ENCODE results near the gene BCL11B.

BCL11B gene

DNA sequence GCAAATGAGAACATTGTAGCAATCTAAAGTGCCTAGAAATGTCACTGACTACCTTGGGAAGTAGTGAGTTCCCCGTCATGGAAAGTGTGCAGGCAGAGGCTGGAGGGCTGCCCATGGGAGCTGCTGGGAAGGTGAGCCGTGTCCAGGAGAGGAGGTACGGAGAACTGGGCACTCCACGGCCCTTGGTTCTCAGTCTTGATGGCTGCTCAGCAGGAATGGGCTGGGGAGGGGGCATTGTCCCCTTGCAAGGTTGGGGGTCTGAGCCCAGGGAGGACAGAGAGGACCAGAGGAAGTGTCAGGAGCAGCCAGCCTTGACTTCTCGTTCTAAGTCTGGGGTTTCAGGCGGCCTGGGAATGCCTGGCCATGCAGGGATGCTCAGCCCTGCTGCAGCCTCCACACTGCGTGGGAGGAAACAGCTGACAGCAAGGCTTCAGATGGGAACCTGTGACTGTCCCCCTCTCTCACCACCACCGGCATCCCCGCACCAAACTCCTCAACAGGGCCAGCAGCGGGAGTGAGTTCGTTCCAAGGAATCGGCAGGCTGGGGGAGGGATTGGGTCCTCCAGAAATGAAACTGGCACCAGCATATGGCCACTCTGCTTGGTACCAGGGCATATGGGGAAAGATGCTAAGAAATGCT, 140.2 kb downstream of the BCL11B start:
- DNase-seq, result no peak

DNA sequence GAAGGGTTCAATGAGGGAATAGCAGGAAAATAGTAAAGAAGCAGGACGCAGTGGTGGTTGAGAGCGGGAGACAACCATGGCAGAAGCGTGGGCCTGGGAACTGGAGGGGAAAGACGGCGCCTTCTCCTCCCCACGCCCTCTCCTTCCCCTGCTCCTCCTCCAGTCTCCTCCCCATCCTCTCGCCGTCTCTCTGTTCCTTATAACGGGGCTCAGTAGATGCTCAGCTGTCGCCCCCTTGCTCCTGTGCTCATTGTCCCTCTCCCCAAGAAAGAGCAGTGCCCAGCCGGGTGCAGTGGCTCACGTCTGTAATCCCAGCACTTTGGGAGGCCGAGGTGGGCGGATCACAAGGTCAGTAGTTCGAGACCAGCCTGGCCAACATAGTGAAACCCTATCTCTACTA, 142.0 kb downstream of the BCL11B start:
- no peak for DNase-seq

DNA sequence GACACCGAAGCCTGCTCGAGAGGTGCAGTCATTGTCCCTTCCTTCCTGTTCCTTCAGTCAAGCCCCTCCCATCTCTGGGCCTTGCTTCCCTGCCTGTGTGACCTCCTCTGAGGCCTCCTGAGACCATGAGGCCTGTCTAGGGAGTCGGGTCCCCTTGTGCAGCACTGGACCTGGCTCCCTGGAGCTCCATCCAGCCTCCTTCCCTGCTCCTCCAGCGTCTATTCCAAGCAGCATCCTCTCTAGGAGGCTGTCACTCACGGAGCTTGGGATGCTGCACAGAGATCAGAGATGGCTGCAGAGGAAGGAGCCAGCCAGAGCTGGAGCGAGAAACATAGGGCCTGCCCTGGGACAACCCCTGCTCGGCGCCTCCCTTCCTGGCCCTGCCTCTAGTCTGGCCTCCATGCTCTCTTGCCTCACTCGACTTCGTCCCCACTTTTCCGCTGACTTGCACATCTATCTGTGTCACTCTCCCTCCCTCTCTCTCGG, 142.7 kb downstream of the BCL11B start:
- DNase-seq, result no peak

DNA sequence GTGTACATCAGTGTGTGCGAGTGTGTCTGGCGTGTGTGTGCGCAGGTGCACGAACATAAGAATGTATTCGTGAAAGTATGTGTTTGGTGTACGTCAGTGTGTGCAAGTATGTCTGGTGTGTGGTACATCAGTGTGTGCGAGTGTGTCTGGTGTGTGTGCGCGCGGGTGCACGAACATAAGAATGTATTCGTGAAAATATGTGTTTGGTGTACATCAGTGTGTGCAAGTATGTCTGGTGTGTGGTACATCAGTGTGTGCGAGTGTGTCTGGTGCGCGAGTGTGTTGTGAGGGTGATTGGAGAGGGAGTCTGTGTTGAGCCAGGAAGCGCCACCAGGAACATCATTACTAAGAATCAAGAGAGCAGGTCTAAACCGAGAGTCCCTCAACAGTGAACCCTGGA, 143.8 kb downstream of the BCL11B start:
- no peak for DNase-seq

DNA sequence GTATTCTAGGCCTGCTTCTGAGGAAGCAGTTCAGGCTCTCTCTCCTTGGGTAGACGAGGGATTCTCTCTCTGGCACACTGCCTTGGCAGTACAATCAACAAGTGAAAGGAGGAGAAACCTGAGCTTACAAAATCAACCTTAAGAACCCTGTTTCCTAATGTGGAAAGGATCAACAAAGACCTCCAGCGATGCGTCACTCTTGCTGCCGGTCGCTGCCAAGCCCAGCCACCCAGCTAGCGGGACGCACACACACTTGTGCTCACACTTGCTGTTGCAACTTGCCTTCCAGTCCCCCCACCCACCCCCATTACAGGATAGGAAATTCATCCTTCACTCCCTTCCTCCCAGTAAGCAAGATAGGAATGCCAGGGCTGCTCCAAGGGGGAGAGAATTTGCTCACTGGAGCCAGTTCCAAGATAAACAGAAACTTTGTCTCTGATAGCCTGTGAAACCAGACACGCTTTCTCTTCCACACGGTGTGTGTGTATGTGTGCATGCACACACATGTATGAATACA, 144.3 kb downstream of the BCL11B start:
- no peak for DNase-seq

GRCh38 chr14:99125616-99126431, 146.2 kb downstream of the BCL11B start:
- no peak for DNase-seq

- DNase-seq, result no peak
Observed at GRCh38 chr14:99125113-99125512, 146.9 kb downstream of the BCL11B start.

GRCh38 chr14:99124482-99125105, 147.4 kb downstream of the BCL11B start:
- DNase-seq, result no peak

DNA sequence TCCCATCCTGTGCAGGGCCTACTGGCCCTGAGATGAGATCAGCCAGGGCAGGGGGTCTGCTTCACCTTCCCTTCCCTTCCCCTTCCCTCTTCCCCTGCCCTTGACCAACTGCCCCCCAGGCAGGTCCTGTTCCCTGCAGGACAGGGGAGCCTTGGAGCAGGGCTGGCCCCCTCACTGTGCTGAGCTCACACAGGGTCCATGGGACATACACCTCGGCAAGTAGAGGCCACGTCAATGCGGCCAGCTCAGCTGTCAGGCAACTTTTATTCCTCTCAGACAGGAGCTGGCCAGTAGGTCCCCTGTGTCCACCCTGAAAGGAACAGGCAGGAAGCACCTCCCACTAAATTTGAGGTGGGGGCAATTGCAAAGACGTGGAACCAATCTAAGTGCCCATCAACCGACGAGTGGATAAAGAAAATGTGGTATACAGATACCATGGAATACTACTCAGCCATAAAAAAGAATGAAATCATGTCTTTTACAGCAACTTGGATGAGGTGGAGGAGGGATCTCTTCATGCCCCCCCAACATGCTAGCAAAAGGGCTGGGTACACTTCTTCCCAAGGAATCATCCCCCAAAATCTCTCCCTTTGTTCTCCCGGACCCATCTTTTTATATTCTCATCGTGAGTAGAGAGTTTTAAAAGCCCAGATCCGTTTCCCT, 148.7 kb downstream of the BCL11B start:
- DNase-seq, result no peak

GRCh38 chr14:99122521-99123125, 149.4 kb downstream of the BCL11B start:
- DNase-seq, result no peak

- DNase-seq, result no peak
Observed at GRCh38 chr14:99121319-99121875, 150.6 kb downstream of the BCL11B start.

DNA sequence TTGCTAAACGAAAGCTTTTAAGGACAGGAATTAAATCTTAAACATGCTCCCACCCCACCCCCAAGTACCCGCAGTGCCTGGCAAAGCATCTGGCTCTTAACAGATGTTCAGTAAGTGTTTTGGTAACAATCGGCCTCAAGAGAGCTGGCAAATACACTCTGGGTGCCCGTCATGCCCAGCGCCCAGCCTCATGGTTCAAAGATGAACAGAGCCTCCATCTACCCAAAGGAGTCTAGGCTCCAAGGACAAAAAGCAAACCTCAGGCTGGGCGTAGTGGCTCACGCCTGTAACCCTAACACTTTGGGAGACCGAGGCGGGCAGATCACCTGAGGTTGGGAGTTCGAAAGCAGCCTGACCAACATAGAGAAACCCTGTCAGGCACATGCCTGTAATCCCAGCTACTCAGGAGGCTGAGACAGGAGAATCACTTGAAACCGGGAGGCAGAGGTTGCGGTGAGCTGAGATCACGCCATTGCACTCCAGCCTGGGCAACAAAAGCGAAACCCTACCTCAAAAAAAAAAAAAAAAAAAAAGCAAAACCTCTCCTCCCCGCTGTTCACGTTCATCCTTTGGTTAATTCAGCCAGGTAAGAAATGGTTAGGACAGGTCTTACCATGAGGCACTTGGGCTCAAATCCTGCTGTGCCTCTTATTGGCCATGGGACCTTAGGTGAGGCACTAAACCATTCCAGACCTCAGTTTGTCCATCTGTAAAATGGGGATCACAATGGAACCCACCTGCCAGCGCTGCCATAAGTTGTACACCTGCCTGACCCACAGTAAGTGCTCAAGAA, 151.3 kb downstream of the BCL11B start:
- DNase-seq, result no peak

DNA sequence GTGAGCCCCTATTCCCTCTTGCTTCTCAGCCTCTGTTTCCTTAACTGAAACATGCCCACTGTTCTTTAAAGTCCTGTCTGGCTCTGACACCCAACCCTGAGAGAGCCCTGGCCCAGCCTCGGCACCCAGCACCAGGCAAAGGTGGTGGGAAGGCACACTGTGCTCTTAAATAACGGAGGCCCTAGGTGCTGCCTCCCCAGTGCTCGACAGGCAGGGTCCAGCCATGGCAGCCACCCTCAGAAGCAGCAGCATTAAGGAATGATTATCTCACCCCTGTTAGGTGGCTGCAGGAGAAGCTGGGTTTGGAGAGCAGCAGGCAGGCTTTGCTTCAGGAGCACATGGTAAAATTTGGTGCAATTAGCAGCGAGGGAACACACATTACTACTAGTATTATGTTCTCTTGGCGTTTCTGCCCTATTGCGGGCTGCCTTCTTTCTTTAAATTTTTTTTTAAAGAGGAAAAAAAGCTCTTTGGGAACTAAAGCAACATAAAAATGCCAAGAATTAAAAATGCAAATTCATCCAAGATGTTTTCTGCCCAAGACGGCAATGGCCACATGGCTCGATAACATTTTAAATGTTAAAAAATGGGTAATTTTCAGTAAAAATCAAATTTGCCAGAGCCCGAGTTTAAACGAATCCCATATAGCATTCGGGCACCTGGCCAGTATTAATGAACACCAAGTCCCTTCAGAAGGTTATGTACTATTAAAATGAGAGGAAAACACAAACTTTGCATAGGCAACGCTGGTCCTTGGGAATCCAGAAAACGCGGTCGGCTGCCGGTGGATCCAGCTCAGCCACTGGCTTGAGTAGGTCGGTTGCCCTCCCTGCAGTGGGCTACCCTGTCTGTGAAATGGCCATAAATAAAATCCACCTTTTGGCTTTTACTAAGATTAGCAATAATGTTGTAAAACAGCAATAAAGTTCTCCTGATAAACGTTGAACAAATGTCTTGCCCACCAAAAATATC, 152.2 kb downstream of the BCL11B start:
- no peak for DNase-seq
